Activated CD4-positive, alpha-beta T cell treated with anti-CD3 and anti-CD28 coated beads, Interleukin-2, amount 50 U/mL, for 48 hours (primary cell): ENCODE results near the gene TMEM203.
A peak's percentile ranks its signal among the peaks of the same experiment; 100 is the strongest.
"Not testable (repeated sequence)": the region's sequence is repeated elsewhere in the genome, so short reads cannot be mapped to it uniquely, and the experiment has no call there.

Source experiments
- DNase-seq, 2 experiments: peaks; one replicate each; pipeline ENCODE4 v3.0.0-alpha.2; 2020

The TMEM203 gene

DNA sequence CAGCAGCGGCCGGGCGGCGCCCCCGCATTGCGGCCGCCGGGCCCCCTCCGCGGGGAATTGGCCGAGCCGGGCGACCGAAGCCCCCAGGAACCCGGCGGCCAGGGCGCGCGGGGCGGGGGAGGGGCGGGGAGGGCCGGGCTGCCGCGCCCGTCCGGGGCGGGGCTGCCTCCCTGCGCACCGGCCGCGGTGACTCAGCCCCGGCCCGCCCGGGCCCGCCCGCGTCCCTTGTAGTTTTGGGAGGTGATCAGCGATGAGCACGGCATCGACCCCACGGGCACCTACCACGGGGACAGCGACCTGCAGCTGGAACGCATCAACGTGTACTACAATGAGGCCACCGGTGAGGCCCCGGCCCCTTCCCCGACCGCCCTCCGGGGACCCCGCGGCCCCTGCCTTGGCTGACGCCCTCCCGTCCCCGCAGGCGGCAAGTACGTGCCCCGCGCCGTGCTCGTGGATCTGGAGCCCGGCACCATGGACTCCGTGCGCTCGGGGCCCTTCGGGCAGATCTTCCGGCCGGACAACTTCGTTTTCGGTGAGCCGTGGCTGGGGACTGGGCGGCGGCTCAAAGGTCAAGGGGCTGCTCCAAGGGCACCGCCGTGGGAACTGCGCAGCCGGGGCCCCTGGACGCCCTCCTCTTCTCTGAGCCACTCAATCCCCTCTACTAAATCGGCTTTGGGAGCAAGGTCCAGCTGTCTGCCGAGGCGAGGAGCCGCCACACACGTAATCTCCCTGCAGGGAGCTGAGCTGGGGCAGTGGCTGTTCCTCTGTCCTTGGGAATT lies 36.2 kb upstream of the TMEM203 start:
- DNase-seq = peak; percentile 62 to 68

DNA sequence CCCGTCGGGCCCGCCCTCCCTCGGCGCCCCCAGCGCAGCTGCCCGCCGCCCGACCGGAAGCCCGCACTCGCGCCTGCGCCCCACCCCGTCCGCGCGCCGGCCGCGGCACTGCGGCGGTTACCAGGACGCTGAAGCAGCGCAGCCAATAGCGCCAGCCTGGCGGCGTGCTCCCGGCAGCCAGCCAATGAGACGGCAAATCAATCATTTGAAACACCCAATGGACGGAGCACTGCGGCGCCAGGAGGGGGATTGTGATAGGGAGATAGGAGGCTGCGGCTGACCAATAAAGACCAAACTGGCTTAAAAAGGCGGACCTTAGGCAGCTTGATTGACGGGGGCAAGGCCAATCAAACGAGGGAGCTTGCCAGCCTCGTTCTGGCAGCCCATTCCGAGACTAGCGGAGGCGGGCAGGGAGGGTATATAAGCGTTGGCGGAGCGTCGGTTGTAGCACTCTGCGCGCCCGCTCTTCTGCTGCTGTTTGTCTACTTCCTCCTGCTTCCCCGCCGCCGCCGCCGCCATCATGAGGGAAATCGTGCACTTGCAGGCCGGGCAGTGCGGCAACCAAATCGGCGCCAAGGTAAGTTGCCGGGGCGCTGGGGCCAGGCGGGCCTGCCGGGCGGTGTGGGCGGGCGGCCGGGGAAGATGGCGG lies 35.5 kb upstream of the TMEM203 start, which contains the start of gene TUBB4B:
TSS of gene TUBB4B (plus strand) at position 447 of the 649 bp plus-strand sequence. CDS start at position 521, 74 bp downstream.
- peak; percentile 95 to 97 for DNase-seq

- peak in 1 of 2 experiments; percentile 71 for DNase-seq
Measured at GRCh38 chr9:137240318-137240840, 34.9 kb upstream of the TMEM203 start.

GRCh38 chr9:137239541-137240200 lies 34.2 kb upstream of the TMEM203 start:
- DNase-seq = not testable (repeated sequence)

DNA sequence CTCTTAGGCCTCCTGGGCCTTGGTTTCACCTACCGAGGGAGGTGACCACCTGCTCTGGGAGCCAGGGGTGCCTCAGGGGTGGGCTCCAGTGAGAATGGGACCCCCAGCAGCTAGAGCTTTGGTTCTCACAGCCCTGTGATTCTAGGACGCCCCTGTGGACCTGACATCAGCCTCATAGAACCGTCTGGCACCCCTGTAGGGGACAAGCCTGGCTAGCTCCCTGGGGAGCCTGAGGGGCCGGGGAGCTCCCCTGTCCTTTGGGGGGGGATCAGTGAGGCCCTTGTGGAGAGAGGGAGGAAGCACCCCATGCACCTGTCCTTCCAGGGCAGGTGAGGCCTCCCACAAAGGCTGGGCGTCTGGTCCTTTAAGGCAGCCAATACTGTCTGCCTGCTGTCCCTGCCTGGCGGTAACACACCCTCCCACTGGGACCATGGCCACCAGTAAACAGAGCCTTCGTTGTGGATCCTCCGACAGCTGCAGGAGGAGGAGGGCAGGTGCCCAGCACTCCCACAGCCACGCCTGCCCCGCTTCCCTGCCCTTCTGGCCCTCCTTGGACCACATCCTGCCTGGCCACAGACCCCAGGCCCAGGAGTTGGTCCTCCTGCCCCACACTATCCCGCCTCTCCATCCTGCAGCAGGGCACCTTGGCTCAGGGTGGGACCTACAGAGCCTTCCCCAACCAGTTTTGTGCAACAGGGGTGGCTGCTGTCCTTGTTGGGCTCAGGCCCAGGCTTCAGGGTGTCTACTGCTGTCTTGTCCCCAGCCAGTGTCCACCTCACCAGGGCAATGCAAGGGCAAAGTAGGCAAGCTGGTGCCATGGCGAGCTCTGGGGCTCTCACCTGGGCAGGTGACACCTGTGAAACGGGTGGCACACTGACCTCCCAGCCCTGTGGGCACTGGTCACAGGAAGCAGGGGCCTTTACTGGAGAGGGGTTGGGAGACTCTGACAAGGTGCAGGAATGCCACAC lies 32.6 kb upstream of the TMEM203 start:
- DNase-seq = no peak

DNA sequence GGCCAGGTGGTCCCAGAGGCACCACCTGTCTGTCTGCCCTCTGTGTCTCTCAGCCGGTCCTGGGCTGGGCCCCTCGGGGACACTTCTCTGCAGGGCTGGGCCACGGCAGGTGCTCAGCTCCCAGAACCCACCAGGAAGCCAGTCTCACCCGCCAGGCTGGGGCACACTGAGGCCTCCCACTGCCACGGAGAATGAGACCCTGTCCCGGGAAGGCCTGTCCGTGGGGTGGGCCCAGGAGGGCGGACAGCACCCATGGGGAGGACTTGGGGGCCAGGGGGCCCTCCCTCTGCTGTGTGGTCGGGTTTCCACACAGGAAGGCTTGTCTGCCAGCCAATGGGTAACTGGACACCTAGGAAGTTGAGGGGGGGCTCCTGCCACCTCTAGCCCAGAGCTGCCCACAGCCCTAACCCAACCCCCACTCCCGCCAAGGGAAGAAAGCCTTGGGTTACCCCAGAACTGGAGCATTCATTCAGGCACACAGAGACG lies 31.5 kb upstream of the TMEM203 start:
- no peak for DNase-seq

DNA sequence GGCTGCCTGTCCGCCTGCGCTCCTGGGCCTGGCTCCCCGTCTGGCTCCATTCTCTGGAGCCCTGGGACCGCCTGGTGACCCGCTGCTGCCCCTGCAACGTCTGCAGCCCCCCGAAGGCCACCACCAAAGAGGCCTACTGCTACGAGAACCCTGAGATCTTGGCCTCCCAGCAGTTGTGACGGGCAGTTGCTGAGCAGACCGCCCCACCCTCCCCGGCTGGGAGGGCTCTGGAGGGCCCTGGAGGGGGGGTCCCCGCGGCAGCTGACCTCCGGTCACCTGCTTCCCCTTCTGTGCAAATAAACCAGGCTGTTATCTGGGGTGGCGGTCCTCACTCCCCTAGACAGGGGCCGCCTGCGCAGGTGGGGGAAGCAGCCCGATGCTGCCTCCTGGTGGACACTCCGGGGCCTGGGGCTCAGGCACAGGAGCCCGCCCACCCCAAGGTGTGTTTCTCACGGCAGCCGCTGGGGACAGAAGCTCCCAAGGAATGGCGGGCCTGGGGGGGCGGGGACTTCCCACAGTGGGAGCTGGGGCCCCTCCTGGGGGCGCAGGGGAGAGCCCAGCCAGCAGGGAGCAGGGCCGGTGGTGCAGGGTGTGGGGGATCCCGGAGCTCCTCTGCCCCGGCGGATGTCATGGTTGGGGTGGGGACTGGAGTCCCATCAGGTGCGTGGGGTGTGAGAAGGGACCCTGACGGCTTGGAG lies 30.9 kb upstream of the TMEM203 start:
- DNase-seq = peak; percentile 95

DNA sequence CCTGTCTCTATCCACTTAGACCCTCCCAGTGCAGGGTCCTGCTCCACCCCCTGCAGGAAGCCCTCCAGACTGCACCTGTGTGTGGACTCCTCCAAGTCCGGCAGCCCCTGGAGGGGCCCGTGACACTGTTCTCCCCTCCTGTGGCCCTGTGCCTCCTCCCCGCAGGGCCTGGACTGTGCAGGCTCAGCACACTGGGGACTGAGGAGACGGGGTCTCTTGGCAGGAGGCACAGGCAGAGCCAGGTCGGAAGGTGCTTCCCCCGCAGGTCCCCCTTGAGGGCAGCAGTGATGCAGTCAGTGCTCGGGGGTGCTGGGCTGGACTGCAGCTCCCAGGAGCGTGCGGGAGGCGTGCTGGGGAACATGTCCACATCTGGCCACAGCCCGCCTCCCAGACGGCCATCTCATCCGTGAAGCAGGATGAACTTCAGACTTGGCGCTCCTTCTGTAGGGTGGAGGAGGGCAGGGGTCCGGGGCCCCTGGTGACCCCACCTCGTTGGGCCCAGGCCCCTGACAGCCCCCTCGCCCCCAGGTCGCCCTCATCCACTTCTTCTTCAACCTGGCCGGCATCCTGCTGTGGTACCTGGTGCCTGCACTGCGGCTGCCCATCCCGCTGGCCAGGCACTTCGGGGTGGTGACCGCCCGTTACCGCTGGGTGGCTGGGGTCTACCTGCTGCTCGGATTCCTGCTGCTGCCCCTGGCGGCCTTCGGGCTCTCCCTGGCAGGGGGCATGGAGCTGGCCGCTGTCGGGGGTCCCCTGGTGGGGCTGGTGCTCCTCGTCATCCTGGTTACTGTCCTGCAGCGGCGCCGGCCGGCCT lies 30.2 kb upstream of the TMEM203 start:
- no peak for DNase-seq

GRCh38 chr9:137234758-137235423 lies 29.4 kb upstream of the TMEM203 start:
- no peak for DNase-seq

DNA sequence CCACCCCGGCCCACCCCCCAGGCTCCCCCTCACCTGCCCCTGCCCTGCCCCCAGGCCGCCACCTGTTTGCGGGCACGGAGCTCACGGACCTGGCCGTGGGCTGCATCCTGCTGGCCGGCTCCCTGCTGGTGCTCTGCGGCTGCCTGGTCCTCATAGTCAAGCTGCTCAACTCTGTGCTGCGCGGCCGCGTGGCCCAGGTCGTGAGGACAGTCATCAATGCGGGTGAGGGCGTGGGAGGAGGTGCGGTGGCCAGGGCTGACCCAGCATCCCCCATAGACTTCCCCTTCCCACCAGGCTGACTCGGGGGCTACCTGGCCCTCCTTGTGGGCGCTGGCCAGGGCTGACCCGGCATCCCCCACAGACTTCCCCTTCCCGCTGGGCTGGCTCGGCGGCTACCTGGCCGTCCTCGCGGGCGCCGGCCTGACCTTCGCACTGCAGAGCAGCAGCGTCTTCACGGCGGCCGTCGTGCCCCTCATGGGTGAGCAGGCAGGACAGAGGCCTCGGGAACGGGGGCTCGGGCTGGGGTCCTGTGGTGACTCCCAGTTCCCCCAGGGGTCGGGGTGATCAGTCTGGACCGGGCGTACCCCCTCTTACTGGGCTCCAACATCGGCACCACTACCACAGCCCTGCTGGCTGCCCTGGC lies 28.7 kb upstream of the TMEM203 start:
- no peak for DNase-seq

GRCh38 chr9:137233143-137233980 lies 27.9 kb upstream of the TMEM203 start:
- no peak for DNase-seq

DNA sequence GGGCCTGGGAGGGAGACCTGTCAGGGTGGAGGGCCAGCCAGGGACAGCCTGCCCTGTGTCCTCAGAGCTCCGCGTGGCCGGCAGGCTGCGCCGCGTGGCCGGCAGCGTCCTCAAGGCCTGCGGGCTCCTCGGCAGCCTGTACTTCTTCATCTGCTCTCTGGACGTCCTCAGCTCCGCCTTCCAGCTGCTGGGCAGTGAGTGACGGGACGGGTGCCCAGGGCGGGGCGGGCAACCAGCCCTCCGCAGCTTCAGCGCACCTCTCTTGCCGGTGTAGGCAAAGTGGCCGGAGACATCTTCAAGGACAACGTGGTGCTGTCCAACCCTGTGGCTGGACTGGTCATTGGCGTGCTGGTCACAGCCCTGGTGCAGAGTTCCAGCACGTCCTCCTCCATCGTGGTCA lies 27.1 kb upstream of the TMEM203 start:
- no peak for DNase-seq

GRCh38 chr9:137232101-137232500 lies 26.7 kb upstream of the TMEM203 start:
- DNase-seq = no peak

- no peak for DNase-seq
Measured at GRCh38 chr9:137231372-137232039, 26.1 kb upstream of the TMEM203 start.

- no peak for DNase-seq
Measured at GRCh38 chr9:137230705-137231371, 25.4 kb upstream of the TMEM203 start, which contains the start of gene SLC34A3. TSS of gene SLC34A3 (plus strand) at chr9:137230901. CDS start at chr9:137231703, 802 bp downstream.

DNA sequence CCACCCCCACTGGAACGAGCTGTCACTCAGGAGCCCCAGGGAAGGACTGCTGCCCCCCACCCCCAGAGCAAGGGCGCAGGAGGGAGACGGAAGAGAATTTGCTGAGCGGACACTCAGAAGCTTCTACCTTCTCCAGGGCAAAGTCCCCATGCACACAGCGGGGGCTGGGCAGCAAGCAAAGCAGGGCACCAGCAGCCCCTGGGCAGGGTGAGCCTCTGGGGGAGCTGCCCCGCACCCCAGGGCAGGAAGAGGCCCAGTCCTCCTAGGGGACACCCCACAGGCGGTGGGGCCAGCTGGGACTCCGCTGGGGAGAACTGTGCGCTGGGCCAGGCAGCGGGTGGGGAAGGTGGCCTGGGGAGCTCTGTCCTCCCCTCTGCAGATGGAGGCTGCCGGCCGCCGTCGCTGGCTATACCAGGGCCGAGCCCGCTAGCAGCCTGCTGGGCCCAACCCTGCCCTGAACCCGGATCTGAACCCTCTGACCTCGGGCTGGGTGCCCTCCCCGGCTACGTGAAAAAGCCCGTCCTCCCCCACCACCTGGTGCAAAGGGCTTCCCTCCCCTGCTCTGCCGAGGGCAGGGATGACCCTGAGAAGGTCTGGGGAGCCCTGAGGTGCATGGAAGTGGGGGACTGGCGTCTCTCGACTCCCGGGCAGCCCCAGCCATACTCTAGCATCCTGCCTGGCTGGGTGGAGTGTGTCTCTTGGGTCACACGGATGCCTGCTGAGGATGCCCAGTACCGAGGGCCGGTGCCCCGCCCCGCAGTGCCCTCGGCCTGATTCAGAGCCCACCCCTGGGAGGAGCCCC lies 24.7 kb upstream of the TMEM203 start:
- no peak for DNase-seq
